GM12872 (cell line): ENCODE results near the gene PSD2.

ENCODE experiments used
- CTCF ChIP-seq: IDR thresholded peaks from 3 replicates; pipeline ENCODE4 v1.5.1; 2011; ENCODE audit warnings: low read depth, mild to moderate bottlenecking, low read length, moderate library complexity; ENCODE audit not compliant: insufficient read depth

Gene PSD2

GRCh38 chr5:139861021-139861888, 65.6 kb downstream of the PSD2 start:
- TF ChIP-seq CTCF: no peak

GRCh38 chr5:139861889-139862207, 66.2 kb downstream of the PSD2 start:
- no peak for TF ChIP-seq CTCF

GRCh38 chr5:139862313-139862712, 66.7 kb downstream of the PSD2 start:
- no peak for TF ChIP-seq CTCF

GRCh38 chr5:139862803-139863202, 67.2 kb downstream of the PSD2 start:
- peak; percentile 22; the same call in 1 of the 3 replicates for TF ChIP-seq CTCF

GRCh38 chr5:139863361-139863760, 67.8 kb downstream of the PSD2 start:
- TF ChIP-seq CTCF: no peak

GRCh38 chr5:139863855-139864558, 68.4 kb downstream of the PSD2 start:
- peak; percentile 92 for TF ChIP-seq CTCF

GRCh38 chr5:139864716-139865483, 69.3 kb downstream of the PSD2 start:
- TF ChIP-seq CTCF: no peak
